ENCODE results near the gene APLN.

Gene APLN

DNA sequence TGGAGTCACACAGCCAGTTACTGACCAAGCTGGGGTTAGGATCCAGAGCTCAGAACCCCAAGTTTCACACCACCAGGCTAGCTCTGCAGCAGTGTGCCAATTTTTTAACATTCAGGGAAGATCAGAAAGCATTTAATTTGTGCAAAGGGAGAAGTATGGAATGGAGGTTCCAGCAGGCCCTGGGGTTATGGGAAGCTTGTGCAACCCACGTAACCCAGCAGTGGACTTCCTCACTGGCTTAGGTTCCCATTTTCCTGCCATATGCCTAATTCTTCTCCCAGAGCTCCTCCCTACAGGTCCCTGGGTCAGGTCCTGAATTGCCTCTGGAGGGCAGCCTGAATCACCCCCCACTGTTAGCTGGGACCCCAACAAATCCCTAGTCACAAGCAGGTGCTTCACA, 14.0 kb downstream of the APLN start:
- DNase-seq = no peak

DNA sequence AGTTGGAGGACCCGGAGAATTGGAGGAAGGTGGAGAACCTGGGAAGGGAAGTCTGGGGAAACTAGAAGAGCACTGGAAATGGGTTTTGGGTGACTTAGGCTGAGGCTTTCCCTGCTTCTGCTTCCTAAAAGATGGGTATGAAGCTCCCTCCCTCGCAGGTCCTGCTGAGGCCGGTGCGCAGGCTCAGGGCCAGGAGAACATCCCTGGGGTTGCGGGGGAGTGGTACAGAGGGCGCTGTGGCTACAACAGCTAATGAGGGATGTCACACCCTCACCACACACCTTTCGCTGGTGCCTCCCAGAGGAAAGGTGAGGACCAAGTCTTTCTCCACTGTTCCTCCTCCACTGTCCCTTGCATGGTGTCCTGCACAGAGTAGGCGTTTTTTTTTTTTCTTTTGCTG, 15.8 kb downstream of the APLN start:
- DNase-seq = no peak

DNA sequence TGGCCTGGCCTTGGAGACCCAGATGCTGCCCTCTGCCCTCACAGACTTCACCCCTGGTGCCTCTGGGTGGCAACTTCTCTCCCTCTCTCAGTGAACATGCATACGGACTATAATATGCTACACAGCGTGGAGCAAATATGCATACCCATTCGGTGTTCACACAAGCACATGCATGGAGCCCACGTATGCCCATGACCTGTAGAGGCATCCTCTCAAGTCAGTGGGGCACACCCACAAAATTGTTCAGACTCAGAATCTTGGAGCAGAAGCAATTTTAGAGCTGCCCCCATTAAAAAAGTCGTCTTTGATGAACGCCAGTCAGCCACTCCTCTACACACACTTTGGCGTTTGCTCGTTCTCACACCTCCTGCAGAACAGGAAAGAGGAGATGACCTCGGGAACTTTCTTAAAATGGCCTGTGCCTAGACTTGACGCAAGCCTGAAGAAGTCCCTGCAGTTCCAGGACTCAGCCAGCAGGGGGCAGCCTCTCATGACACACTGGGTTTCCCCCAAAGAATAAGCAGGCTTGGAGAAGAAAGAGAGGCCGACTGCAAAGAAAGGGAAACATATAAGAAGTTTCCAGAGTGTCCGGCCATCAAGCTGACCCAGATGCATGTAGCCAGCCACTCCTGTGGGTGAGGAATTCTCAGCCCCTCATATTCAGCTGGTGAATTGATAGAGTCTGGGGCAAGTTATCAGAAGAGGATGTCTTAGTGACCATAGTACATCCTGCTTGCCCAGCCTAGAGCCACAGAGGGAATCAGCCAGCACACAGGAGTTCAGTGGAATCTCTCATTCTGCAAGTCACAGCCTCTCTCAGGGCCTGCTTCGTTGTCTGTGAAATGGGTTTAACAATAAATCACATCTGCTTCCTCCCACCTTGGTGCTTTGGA, 17.3 kb downstream of the APLN start:
- peak; percentile 26 for DNase-seq

DNA sequence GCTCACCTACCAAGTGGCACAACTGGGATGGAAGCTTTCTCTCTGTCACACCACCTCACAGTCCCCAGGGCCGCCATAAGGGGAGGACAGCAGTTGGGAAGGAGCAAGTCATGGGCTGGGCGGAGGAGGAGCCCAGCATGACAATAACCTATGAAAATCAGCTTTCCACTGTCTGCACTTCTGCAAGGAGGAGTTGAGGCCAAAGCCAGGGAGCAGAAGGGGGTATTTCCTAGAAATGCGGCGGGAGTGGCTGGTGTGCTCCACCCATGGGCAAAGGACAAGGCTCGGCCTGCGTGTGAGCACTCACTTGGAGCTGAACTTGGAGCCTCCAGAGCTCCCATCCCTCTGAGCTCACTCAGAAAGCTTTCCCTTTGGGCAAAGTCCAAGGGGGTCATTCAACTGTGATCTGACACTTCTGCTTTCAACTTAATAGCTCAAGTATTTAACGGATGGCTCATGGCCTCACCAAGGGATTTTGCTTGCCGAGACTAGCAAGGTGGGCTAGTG, 18.5 kb downstream of the APLN start:
- DNase-seq = no peak

DNA sequence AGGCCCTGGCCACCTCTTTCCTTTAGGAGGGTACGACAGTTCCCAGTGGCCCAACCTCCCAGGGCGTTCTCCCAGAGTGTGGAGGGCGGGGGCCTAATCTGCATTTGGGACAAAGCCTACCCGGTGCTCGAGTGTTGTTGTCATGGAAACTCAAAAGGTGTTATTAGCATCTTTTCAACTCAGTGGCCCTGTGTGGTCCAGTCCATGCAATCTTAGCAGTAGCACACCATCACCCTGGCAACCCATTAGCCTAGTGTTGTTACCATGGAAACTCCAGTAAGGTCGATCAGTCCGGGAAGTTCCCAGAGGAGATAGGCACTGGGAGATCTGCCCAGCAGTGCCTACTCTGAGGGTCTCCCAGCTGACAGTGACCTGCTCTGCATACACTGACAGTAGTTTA, 20.2 kb downstream of the APLN start:
- DNase-seq = no peak

DNA sequence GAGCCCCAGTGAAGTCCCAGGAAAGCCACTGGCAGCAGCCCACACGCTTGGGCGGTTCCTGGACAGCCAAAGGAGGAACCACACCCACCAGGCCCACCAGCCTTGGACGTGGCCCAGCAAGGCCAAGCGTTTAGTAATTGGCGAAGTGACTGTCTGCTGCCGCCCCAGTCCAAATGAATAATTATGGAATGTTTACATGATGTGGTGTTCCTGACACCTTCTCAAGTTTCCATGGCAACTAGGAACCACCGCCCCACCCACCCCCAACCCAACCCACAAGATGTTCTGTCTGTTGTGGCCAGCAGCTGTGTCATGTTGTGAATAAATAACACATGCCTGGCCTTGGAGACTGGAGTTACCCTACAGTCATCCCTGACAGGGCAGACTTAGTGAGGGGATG, 22.3 kb downstream of the APLN start:
- DNase-seq = no peak

DNA sequence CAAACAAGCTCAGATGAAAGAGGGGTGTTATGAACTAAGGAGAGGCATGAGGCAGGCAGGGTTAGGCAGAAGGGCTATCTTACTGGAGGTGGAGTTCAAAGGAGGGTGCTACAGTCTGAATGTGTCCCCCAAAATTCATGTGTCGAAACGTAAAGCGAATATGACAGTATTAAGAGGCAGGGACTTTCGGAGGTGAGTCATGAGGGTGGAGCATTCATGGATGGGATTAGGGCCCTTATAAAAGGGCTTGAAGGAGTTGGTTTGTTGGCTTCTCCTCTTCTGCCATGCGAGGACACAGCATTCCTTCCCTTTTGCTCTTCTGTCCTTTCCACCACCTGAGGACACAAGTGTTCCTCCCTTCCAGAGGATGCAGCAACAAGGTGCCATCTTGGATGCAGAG, 22.9 kb downstream of the APLN start:
- no peak for DNase-seq

DNA sequence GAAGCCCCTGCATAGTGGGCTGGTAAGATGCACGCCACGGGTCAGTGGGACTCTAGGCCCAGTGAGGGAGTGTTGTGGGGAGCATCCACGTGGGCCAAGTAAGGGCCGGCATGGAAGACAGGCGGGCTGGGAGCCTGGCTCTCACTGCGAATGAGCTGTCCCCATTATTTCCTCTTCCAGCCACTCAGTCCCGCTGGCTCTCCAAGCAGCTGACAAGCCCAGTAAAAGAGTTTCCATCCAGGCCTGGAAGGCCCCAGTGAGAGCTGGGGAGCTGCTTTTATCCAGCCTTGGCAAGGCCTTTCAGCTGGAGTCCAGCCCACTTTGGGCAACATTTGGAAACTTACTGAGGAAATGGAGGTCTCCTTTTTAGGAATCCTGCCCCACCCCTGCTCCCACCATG, 24.9 kb downstream of the APLN start:
- DNase-seq = no peak

DNA sequence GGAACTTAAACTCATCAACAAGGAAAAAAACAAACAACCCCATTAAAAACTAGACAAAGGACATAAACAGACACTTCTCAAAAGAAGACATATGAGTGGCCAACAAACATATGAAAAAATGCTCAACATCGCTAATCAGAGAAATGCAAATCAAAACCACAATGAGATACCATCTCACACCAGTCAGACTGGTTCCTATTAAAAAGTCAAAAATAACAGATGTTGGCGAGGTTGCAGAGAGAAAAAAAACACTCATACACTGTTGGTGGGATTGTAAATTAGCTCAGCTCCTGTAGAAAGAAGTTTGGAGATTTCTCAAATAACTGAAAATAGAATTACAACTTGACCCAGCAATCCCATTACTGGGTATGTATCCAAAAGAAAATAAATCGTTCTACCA, 28.7 kb downstream of the APLN start:
- peak; percentile 57 for DNase-seq

DNA sequence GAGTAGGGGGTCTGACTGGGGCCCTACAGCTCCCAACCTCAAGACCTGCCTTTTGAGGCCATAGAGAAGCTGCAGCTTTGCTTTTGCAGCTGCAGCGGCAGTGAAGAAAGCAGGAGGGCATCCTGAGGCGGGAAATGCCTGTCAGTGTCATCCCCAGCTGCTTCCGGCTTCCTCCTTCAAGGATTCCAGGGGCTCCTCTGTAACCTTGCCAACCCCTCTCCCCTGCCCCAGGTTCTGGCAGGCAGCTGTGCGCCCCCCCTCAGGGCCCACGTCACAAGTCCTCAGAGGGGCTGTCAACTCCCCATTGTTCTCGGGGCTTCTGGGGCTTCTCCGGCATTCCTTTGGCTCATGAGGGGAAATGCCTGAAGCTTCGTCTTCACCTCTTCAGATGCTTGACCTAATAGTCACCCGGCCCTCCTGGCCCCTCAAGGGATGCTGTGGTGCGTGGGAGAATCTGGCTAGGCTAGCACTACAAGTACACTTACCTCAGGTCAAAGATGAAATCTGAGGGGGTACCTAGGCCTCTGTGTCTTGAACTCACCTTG, 31.9 kb downstream of the APLN start:
- DNase-seq = no peak

DNA sequence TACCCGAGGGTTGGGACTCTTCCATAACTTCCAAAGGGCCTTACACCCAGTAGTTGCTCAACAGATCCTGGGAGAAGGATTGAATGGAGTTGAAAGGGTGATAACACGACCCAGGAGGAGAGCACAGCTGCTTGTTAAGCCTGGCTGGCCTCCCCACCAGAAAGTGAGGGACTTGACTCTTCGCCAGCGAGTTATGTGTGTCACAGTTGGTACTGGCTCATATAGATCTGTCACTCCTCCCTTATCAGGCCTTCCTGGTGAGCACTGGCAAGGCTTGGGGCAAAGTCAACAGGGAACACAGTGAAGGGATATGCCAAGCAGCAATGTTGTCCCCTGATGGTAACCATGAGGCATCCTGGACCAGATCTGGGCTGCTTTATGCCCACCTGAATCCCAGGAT, 35.8 kb downstream of the APLN start:
- no peak for DNase-seq

DNA sequence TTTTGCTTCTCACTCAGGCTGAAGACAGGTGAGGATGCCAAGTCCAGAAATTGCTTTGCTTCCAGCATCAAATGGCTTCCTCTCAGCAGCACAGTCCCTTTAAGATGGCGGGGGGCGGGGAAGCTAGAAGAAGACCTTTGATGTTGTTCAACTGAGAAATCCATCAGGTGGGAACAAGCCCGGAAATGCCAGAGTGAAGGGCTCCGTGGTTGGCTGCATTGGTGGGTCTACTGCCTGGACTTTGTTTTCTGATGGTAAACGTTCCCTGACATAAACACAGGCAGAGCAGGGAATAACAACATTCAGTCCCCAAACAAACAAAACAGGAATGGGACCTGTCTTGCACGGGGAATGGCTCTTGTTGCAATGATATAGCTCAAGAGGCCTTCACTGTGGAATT, 37.3 kb downstream of the APLN start:
- no peak for DNase-seq

DNA sequence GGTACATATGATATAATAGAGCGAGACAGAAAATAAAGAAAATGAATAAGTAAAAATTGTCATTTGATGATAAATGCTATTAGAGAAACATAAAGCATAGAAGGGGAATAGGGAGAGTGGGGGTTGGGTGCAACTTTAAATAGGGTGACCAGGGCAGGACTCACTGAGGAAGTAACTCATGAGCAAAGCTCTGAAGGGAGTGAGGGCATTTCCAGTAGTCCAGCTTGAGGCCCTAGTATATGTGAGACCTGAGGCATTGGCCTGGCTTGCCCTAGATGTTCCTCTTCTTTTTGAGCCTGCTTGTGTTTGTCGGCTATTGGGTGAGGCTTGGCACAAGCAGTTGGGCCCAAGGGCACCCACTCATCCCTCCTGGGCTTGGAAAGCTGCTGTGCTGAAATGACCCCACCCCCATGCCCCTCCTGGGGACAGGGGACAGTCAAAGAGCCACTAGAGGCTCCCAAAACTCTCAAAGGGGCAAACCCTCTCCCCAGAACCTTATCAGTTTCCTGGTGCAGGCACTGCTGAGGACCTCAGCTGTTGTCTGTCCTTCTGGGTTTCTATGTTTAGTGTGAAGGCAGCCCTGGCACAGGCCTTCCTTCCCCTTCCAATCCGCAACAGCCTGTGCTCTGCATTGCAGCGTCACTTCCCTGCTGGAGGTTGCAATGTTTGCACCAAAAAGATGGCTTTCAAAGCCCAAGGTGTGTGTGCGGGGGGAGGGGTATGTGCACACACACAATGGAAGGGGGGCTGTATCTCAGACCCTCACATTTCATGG, 40.1 kb downstream of the APLN start:
- DNase-seq = no peak

DNA sequence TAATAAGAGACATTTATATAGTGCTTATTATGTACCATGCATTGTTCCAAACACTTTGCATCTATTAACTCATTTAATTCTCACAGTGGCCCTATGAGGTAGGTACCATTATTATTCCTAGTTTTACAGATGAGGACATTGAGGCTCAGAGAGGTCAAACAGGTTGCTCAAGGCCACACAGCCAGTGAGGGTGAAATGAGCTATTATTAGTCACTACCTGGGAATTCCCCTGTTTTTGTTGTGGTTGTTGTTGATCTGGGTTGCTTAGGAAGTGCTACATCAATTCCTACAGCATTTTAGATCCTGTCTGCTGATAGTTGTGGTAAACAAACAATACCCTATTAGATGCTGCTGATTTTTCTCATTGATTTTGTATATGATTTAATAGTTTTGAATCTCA, 41.2 kb downstream of the APLN start:
- no peak for DNase-seq

DNA sequence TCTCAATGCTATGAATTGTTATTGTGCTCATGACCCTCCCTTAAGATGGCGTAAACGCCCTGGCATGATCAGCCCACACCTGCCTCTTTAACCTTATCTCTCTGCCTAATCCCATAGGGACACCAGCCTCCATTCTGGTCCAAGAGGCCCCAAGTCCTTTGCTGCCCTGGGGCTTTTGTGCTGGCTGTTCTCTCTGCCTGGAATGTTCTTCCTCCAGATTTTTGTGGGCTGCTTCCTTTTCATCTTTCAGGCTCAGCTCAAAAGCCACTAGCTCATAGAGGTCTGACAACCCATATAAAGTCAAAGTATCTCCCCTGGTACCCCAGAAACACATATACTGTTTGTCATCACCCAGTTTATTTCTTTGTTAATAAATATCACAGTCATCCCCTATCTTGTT, 42.4 kb downstream of the APLN start:
- no peak for DNase-seq

DNA sequence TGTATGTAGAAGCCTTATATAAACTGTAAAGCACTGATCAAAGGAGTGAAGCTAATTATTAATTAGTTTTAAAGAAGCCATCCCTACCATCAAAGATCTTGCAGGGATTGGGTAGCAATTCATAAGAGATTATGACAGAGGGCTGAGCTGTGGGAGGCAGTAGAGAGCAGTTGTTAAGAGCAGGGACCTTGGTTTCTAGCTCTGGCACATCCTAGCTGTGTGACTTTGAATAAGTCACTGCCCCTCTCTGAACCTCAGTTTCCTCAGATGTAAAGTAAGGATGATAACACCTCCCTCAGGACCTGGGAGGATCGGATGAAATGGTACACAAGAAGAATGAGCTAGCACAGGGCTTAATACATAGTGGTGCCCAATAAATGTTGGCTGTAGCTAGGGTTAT, 45.4 kb downstream of the APLN start:
- DNase-seq = no peak

DNA sequence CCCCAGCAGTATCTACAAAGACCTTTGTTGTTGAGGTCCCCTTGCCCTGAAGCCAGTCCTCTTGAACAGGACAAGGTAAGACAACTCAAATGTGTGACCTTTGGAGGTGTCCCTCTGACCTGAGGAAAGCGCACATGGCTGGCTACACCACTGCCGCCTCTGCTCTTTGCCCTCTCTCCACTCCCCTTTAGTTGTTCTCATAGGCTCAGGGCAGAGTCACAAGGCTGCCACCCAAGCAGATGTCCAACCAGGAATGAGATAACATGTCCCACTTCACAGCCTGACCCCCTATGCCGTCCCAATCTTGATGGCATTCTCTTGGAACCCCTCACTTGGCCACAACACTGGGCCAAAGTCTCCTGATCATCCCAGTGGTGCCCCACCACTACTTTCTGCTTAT, 46.3 kb downstream of the APLN start:
- DNase-seq = no peak

DNA sequence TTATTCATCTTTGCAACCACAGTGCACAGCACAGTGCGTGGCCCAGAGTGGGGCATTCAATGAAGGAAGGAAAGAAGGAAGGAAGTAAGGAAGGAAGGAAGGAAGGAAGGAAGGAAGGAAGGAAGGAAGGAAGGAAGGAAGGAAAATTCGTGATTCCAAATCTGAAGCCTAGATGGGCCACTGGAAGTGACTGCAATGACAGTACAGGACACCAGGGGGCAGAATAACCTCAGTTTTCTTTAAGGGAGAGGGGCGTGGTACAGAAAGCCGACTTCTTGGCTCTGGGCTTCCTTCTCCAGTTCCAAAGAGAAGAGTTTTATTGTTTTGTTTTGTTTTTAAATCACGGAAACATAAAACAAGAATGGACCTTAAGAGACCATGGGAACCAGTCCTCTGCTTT, 47.8 kb downstream of the APLN start:
- peak; percentile 2 for DNase-seq

DNA sequence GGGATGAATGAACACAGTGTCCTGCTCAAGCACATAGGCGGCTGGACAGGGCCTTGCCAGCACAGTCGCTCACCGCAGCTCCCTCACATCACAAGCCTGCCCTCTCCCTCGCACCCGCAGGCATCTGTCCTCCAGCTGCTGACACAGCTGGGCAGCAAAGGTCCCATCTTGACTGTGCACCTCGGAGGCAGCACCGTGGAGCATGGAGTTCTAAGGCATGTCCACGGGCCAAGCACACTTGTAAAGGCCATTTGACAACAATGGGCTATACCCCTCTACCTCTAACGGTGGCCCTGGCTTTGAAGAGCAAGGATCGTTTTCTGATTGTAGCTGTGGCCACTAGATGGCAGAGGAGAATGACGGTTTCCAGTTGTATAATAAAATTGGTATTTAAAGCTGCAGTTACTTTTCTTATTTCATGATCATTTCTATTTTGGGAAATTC, 53.8 kb downstream of the APLN start:
- peak; percentile 1 for DNase-seq

DNA sequence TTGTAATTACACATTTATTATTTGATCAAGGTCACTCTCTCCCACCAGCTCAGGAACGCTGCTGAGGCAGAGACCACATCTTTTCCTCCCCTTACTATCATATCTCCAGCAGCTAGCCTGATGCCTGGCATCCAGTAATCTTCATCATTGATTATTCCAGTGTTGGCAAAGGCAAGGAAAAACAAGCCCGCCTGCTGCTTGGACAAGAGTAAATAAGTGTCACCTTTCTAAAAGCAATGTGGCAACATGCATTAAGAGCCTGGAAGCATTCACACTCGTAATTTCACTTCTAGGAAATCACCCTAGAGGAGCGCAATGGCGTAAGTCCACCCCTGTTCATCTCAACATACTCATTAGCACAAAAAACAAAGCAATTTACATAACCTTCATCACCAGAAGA, 54.8 kb downstream of the APLN start:
- DNase-seq = no peak

DNA sequence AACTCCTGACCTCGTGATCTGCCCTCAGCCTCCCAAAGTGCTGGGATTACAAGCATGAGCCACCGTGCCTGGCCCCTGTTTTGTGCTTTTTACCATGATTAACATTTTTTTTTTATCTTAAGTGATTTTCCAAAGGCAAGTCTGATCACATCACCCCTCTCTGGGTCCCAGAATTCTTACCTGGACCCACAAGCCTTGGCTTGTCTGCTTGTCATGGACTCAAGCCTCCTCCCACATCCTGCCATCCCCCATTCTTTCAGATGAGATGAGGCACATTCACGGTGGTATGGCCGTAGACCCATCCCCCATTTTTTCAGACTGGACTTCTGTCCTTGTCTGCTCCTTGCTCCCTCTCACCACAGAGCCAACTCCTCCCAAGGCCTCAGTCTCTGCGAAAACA, 55.3 kb downstream of the APLN start:
- DNase-seq = no peak

DNA sequence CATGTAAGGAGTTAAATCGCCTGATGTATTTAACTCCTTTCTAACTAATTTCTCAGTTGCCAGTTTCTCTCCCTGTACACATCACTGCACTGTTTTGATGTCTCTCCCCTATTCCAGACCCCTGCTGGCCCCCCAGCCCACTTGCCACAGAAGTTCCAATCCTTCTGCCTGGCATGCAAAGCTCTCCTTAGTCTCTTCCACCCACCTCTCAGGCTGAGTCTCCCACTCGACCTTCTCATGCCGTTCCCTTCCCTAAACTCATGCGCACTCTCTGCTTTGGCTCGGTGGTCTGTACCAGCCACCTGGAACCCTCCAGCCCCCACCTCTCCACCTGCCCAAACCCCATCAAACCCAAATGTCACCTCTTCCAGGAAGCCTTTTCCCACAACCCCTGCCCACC, 56.9 kb downstream of the APLN start:
- no peak for DNase-seq

DNA sequence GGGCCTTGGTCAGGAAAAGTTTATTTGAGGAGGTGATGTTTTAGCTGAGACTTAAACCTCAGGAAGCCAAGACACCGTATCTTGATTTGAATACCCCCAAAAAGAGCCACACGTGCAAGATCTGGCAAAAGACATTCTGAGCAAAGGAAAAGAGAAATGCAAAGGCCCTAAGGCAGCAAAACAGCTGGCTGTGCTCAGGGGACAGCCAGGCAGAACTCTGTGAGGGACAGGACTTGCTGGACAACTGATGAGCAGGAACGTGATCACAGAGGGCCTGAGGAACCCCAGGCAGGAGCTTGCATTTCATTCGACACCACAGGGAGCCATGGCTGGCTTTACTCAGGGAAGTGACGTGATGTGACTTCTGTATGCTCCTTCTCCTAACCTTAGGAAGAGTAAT, 58.7 kb downstream of the APLN start:
- DNase-seq = no peak
